HCT116 (cell line): ENCODE results near the gene CLRN3. TPM values are rescaled to one million over a fixed set of nuclear protein-coding genes. Genes with fewer than 3 reads are reported as not detected.

Experiments
- ATAC-seq: fragments of 200-7000 bp; cut with Tn5 transposase; 2 replicates; pipeline ENCODE4 v1.9.1; 2020; ENCODE audit warnings: mild to moderate bottlenecking, moderate library complexity
- BruUV-seq: library from RNA; stranded (reverse); fragments of 400-500 nt; replicated peaks from 2 replicates; lab custom pipeline; 2021; lab: Mats Ljungman, UMichigan
- CTCF ChIA-PET: fragments of 300-600 bp; sonication (Branson Sonifier 250); formaldehyde crosslinking; loops from one replicate; lab custom pipeline; 2021; ENCODE audit warnings: antibody characterized with exemption; lab: Charles Lee
- POLR2A ChIA-PET: fragments of 300-600, 350-600 bp; sonication (Branson Sonifier 250); formaldehyde crosslinking; loops from one replicate; lab custom pipeline; 2021; ENCODE audit warnings: antibody characterized with exemption; lab: Charles Lee
- RAD21 ChIA-PET, 2 experiments: fragments of 300-600 bp; sonication (Branson Sonifier 250); formaldehyde crosslinking; loops; one replicate each; lab custom pipeline; 2023; ENCODE audit warnings: low total read pairs in 2 of 2; ENCODE audit not compliant: uncharacterized antibody in 2 of 2, unreplicated experiment in 2 of 2, low non-redundant PET in 1 of 2; lab: Charles Lee
- DNase-seq: peaks from one replicate; pipeline ENCODE4 v3.0.0-alpha.2; 2010; ENCODE audit warnings: low read depth, low spot score
- H2AFZ ChIP-seq: fragments of 200-600 bp; shearing (Covaris generic), sonication (generic); 2 replicates; pipeline ENCODE4 v1.6.1; 2017; ENCODE audit warnings: low read depth, mixed run types, mixed read lengths, antibody characterized with exemption, low read length; ENCODE audit not compliant: poor library complexity, severe bottlenecking
- H3K27ac ChIP-seq: 2 replicates; pipeline ENCODE4 v1.5.1; 2012; ENCODE audit warnings: low read depth, low read length
- H3K27me3 ChIP-seq: fragments of 200-600 bp; sonication (generic); 2 replicates; pipeline ENCODE4 v1.6.1; 2016; ENCODE audit warnings: mixed run types, low read length, mixed read lengths; ENCODE audit not compliant: insufficient read depth
- H3K36me3 ChIP-seq, 2 experiments: fragments of 200-500 bp in 1 of 2; fragments of 200-600 bp in 1 of 2; sonication (Bioruptor generic) in 1 of 2; sonication (generic) in 1 of 2; 2 replicates each; pipeline versions ENCODE4 v1.5.1 to v1.6.1; 2014 to 2016; ENCODE audit warnings: low read length in 2 of 2, inconsistent platforms in 1 of 2, mixed read lengths in 1 of 2, mixed run types in 1 of 2; ENCODE audit not compliant: insufficient read depth in 2 of 2, control insufficient read depth in 1 of 2
- H3K4me1 ChIP-seq, 2 experiments: fragments of 200-600 bp in 1 of 2; sonication (generic) in 1 of 2; 2 replicates each; pipeline versions ENCODE4 v1.5.1 to v1.6.1; 2012 to 2017; ENCODE audit warnings: low read length in 2 of 2, inconsistent platforms in 1 of 2, mild to moderate bottlenecking in 1 of 2, mixed read lengths in 1 of 2, mixed run types in 1 of 2, moderate library complexity in 1 of 2; ENCODE audit not compliant: insufficient read depth in 2 of 2, control insufficient read depth in 1 of 2
- H3K4me2 ChIP-seq: fragments of 200-600 bp; sonication (generic); 2 replicates; pipeline ENCODE4 v1.6.1; 2017; ENCODE audit warnings: mixed run types, low read length, mixed read lengths
- H3K4me3 ChIP-seq, 2 experiments: fragments of 200-600 bp in 1 of 2; sonication (generic) in 1 of 2; replicated peaks in 1 of 2; 2 replicates each; pipeline ENCODE4 v1.5.1; 2011 to 2016; ENCODE audit warnings: low read length in 2 of 2, control low read depth in 1 of 2, low read depth in 1 of 2, mild to moderate bottlenecking in 1 of 2, mixed read lengths in 1 of 2, mixed run types in 1 of 2
- H3K79me2 ChIP-seq: fragments of 200-600 bp; sonication (generic); 2 replicates; pipeline ENCODE4 v1.6.1; 2017; ENCODE audit warnings: mild to moderate bottlenecking, mixed run types, low read length, moderate library complexity, mixed read lengths; ENCODE audit not compliant: insufficient read depth
- H3K9ac ChIP-seq: fragments of 200-600 bp; sonication (generic); 2 replicates; pipeline ENCODE4 v1.6.1; 2016; ENCODE audit warnings: low read length, mixed read lengths
- H3K9me2 ChIP-seq: fragments of 200-600 bp; sonication (generic), shearing (Covaris generic); 2 replicates; pipeline ENCODE4 v1.6.1; 2017; ENCODE audit warnings: mixed run types, mild to moderate bottlenecking, moderate library complexity; ENCODE audit not compliant: insufficient read depth
- H3K9me3 ChIP-seq, 2 experiments: fragments of 200-500 bp in 1 of 2; fragments of 200-600 bp in 1 of 2; sonication (Bioruptor generic) in 1 of 2; sonication (generic) in 1 of 2; 2 replicates each; pipeline ENCODE4 v1.6.1; 2014 to 2017; ENCODE audit warnings: low read length in 2 of 2, mixed read lengths in 2 of 2, inconsistent platforms in 1 of 2, low read depth in 1 of 2, mild to moderate bottlenecking in 1 of 2, mixed run types in 1 of 2, moderate library complexity in 1 of 2; ENCODE audit not compliant: control insufficient read depth in 1 of 2, insufficient read depth in 1 of 2
- H4K20me1 ChIP-seq: fragments of 200-600 bp; sonication (generic), shearing (Covaris generic); 2 replicates; pipeline ENCODE4 v1.6.1; 2017; ENCODE audit warnings: mixed run types, mild to moderate bottlenecking, moderate library complexity; ENCODE audit not compliant: insufficient read depth
- EZH2 ChIP-seq: fragments of 200-600 bp; sonication (generic); IDR thresholded peaks from 2 replicates; pipeline ENCODE4 v1.6.1; 2017; ENCODE audit warnings: antibody characterized with exemption, mixed run types
- FOSL1 ChIP-seq: IDR thresholded peaks from 2 replicates; pipeline ENCODE4 v1.6.1; 2012; ENCODE audit warnings: low read depth
- JUND ChIP-seq: IDR thresholded peaks from 2 replicates; pipeline ENCODE4 v1.6.1; 2012
- POLR2AphosphoS5 ChIP-seq: IDR thresholded peaks from 2 replicates; pipeline ENCODE4 v1.6.1; 2011; ENCODE audit warnings: mild to moderate bottlenecking, low read depth, low read length, moderate library complexity
- REST ChIP-seq: IDR thresholded peaks from 2 replicates; pipeline ENCODE4 v1.6.1; 2012; ENCODE audit warnings: low read depth
- SP1 ChIP-seq: IDR thresholded peaks from 2 replicates; pipeline ENCODE4 v1.6.1; 2012; ENCODE audit warnings: low read depth
- SRF ChIP-seq: IDR thresholded peaks from 2 replicates; pipeline ENCODE4 v1.6.1; 2012; ENCODE audit warnings: low read depth
- YY1 ChIP-seq: IDR thresholded peaks from 2 replicates; pipeline ENCODE4 v1.6.1; 2011; ENCODE audit warnings: low read length, low read depth, moderate library complexity, mild to moderate bottlenecking; ENCODE audit not compliant: insufficient replicate concordance; ENCODE audit errors: extremely low read depth
- ZFX ChIP-seq: fragments of 450-650 bp; IDR thresholded peaks from 2 replicates; pipeline ENCODE4 v1.6.1; 2017
- ZNF274 ChIP-seq: fragments of 200-500 bp; sonication (Bioruptor generic); IDR thresholded peaks from 2 replicates; pipeline ENCODE4 v1.6.1; 2014; ENCODE audit warnings: mild to moderate bottlenecking, low read depth, low read length, inconsistent platforms
- intact Hi-C: fragments of 100-400 bp; cut with micrococcal nuclease; formaldehyde crosslinking; loops from 2 replicates; pipeline ENCODE4 v1.10.0; 2022
- total RNA-seq: library from RNA; stranded (reverse); gene quantifications from one replicate; pipeline ENCODE4 v1.2.1, GENCODE V29; 2021; ENCODE audit not compliant: unreplicated experiment
- TF ChIP-seq, protein P1 (sequence below), 3 experiments: fragments of 200-600 bp in 1 of 3; sonication (generic) in 1 of 3; IDR thresholded peaks in 2 of 3; conservative IDR thresholded peaks in 1 of 3; 2 replicates each; pipeline ENCODE4 v1.5.1; 2012 to 2017; ENCODE audit warnings: low read depth in 2 of 3, low read length in 2 of 3, antibody characterized with exemption in 1 of 3, borderline replicate concordance in 1 of 3, control low read depth in 1 of 3, mild to moderate bottlenecking in 1 of 3, mixed read lengths in 1 of 3, mixed run types in 1 of 3, moderate library complexity in 1 of 3; ENCODE audit not compliant: insufficient read depth in 1 of 3

Gene CLRN3
- total RNA-seq, 1 experiment from 2014 or later: 0.39 TPM

- no peak overlapping the region for H3K4me3 ChIP-seq
- ChIA-PET POLR2A (no interaction called here), CTCF (no interaction called here), RAD21 (no interaction called here)
- H3K4me1 ChIP-seq: no peaks in the 10 kb centered on the region
- H3K27ac ChIP-seq: no peak overlapping the region
- no TSS peak for BruUV-seq
- H3K9me3 ChIP-seq: no peaks in the 10 kb centered on the region
- no peak overlapping the region for H3K4me2 ChIP-seq
- intact Hi-C loops: no loop called here
- H3K36me3 ChIP-seq: no peaks in the 10 kb centered on the region
- H3K79me2 ChIP-seq: no peaks in the 10 kb centered on the region
- TF ChIP-seq ZNF274: no peak
- no peak for TF ChIP-seq REST
- TF ChIP-seq FOSL1: no peak
- TF ChIP-seq ZFX: no peak
- no peak for TF ChIP-seq SP1
- TF ChIP-seq SRF: no peak
- TF ChIP-seq, protein P1, sequence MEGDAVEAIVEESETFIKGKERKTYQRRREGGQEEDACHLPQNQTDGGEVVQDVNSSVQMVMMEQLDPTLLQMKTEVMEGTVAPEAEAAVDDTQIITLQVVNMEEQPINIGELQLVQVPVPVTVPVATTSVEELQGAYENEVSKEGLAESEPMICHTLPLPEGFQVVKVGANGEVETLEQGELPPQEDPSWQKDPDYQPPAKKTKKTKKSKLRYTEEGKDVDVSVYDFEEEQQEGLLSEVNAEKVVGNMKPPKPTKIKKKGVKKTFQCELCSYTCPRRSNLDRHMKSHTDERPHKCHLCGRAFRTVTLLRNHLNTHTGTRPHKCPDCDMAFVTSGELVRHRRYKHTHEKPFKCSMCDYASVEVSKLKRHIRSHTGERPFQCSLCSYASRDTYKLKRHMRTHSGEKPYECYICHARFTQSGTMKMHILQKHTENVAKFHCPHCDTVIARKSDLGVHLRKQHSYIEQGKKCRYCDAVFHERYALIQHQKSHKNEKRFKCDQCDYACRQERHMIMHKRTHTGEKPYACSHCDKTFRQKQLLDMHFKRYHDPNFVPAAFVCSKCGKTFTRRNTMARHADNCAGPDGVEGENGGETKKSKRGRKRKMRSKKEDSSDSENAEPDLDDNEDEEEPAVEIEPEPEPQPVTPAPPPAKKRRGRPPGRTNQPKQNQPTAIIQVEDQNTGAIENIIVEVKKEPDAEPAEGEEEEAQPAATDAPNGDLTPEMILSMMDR (IDR thresholded peaks at IDR 0.05 in 2 of 3, conservative IDR thresholded peaks at IDR 0.05 in 1 of 3; ENCODE audit: borderline replicate concordance in 1 of 3, insufficient read depth in 1 of 3, low read depth in 2 of 3, low read length in 2 of 3): no peak
- TF ChIP-seq JUND: no peak
- no peak for TF ChIP-seq EZH2
- no peak for TF ChIP-seq YY1
- TF ChIP-seq POLR2AphosphoS5: no peak
- no peaks in the 10 kb centered on the region for H3K9me2 ChIP-seq
- H3K9ac ChIP-seq: no peak overlapping the region
- H3K27me3 ChIP-seq: no peaks in the 10 kb centered on the region
- DNase-seq (no peak), ATAC-seq (no peak)
- no peak overlapping the region for H2AFZ ChIP-seq
- no peaks in the 10 kb centered on the region for H4K20me1 ChIP-seq
Observed at GRCh38 chr10:127860592-127860991, 32.1 kb downstream of the CLRN3 start.
